Measurements from ENCODE around the gene NEK10.

GRCh38 chr3:27392950-27393679, 23.9 kb upstream of the NEK10 start:
- TF ChIP-seq, protein P1, sequence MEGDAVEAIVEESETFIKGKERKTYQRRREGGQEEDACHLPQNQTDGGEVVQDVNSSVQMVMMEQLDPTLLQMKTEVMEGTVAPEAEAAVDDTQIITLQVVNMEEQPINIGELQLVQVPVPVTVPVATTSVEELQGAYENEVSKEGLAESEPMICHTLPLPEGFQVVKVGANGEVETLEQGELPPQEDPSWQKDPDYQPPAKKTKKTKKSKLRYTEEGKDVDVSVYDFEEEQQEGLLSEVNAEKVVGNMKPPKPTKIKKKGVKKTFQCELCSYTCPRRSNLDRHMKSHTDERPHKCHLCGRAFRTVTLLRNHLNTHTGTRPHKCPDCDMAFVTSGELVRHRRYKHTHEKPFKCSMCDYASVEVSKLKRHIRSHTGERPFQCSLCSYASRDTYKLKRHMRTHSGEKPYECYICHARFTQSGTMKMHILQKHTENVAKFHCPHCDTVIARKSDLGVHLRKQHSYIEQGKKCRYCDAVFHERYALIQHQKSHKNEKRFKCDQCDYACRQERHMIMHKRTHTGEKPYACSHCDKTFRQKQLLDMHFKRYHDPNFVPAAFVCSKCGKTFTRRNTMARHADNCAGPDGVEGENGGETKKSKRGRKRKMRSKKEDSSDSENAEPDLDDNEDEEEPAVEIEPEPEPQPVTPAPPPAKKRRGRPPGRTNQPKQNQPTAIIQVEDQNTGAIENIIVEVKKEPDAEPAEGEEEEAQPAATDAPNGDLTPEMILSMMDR (IDR thresholded peaks at IDR 0.05): no peak
- TF ChIP-seq POLR2A (IDR thresholded peaks at IDR 0.05): no peak

Data from adrenal gland (tissue), 5 donors.